ENCODE measurements around the gene GP1BA.

DNA sequence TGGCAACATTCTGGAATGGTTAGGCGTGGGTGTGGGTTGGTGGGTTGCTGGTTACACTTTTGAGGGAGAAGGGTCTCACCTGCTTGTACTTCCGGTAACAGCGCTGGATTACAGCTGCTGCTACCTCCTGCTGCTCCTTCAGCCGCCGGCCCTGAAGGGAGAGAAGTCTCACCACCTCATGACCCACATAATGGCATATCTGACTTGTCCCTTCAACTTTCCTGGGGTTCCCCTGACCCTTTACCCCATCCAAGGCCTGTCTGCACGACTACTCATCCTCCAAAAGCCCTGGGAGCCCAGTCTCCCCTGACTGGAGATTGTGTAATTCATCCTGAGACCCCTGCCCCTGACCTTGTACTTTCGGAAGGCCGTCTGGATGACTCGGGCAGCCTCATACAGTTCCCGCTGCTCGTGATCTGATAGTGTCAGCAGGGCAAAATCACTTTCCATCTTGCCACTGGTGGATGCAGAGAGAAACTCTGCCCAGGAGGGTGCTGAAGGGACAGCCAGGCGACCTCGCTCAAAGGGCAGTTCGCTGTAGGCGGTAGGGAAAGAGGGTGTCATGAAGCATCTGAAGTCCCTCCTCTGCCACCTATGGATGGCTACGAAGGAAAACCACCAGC lies 37.6 kb downstream of the GP1BA start:
- TF ChIP-seq, protein P1, sequence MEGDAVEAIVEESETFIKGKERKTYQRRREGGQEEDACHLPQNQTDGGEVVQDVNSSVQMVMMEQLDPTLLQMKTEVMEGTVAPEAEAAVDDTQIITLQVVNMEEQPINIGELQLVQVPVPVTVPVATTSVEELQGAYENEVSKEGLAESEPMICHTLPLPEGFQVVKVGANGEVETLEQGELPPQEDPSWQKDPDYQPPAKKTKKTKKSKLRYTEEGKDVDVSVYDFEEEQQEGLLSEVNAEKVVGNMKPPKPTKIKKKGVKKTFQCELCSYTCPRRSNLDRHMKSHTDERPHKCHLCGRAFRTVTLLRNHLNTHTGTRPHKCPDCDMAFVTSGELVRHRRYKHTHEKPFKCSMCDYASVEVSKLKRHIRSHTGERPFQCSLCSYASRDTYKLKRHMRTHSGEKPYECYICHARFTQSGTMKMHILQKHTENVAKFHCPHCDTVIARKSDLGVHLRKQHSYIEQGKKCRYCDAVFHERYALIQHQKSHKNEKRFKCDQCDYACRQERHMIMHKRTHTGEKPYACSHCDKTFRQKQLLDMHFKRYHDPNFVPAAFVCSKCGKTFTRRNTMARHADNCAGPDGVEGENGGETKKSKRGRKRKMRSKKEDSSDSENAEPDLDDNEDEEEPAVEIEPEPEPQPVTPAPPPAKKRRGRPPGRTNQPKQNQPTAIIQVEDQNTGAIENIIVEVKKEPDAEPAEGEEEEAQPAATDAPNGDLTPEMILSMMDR (IDR thresholded peaks at IDR 0.05): no peak
- TF ChIP-seq POLR2AphosphoS5 (IDR thresholded peaks at IDR 0.05): no peak

All from gastroesophageal sphincter (tissue), 3 donors.